Motor neuron (in vitro differentiated cells): ENCODE results near the gene BBS1. TPM values are rescaled to one million over a fixed set of nuclear protein-coding genes. Genes with fewer than 3 reads are reported as not detected.
A peak's percentile ranks its signal among the peaks of the same experiment; 100 is the strongest.
"Not testable (repeated sequence)": the region's sequence is repeated elsewhere in the genome, so short reads cannot be mapped to it uniquely, and the experiment has no call there.

Experiments used
- ATAC-seq, 8 experiments: fragments of 200-7000 bp; cut with Tn5 transposase; replicated peaks in 6 of 8; 2 replicates each; pipeline ENCODE4 v1.8.0; 2021; ENCODE audit warnings: mild to moderate bottlenecking in 8 of 8, moderate library complexity in 8 of 8
- H3K27ac ChIP-seq, 2 donors: fragments of 250-450 bp; sonication (Bioruptor Pico); 2 replicates each; pipeline ENCODE4 v1.9.0; 2021; ENCODE audit warnings: antibody characterized with exemption in 2 of 2, mild to moderate bottlenecking in 2 of 2, moderate library complexity in 1 of 2
- H3K4me1 ChIP-seq, 2 donors: fragments of 250-450 bp; sonication (Bioruptor Pico); replicated peaks in 1 of 2; 2 replicates each; pipeline ENCODE4 v1.6.1; 2021; ENCODE audit warnings: antibody characterized with exemption in 2 of 2, mild to moderate bottlenecking in 2 of 2, moderate library complexity in 1 of 2
- H3K4me3 ChIP-seq, 5 donors: fragments of 250-450 bp; sonication (Bioruptor Pico); 2 replicates each; pipeline ENCODE4 v1.9.0; 2021; ENCODE audit warnings: antibody characterized with exemption in 5 of 5, mild to moderate bottlenecking in 5 of 5, moderate library complexity in 4 of 5
- WGBS, 10 experiments: fragments of 450-650 bp; shearing (Covaris generic); methylation state at CpG; one replicate each; pipeline ENCODE4 v1.0.0; 2022; 5-methylcytosine and 5-hydroxymethylcytosine counted together
- in situ Hi-C, 9 experiments: fragments of 400-800 bp; cut with MboI; loops; one replicate each; pipeline ENCODE4 v1.15.0; 2021; ENCODE audit warnings: low sequenced_read_pairs in 9 of 9, low pct_unique_long_range_greater_than_20kb in 2 of 9; ENCODE audit not compliant: unreplicated experiment in 9 of 9
- total RNA-seq, 8 experiments: library from RNA; unstranded; fragments of 300-600 nt; gene quantifications; 2 replicates each; pipeline versions ENCODE4 v1.2.3 to v1.2.4, GENCODE V29; 2022

Gene BBS1
- total RNA-seq, 8 experiments from 2014 or later = 20.7 to 54.3 (median 27.6) TPM

GRCh38 chr11:66540598-66540997, 30.2 kb downstream of the BBS1 start:
- H3K27ac ChIP-seq, ATAC-seq, in situ Hi-C loops, H3K4me3 ChIP-seq: not testable (repeated sequence)
- peaks cover 9 to 17% of the 10 kb centered on the region in 2 donors for H3K4me1 ChIP-seq
- WGBS, 10 experiments = 90 to 100% (median 96%) methylated on average over 2 to 8 of the region's 8 CpGs; no CpG with 5 or more reads in 4 of the 10 experiments

GRCh38 chr11:66541892-66542291, 31.5 kb downstream of the BBS1 start:
- H3K27ac ChIP-seq = no peak overlapping the region
- in situ Hi-C loops = no loop called here
- WGBS, 10 experiments = 25 to 100% (median 95%) methylated on average over 1 to 4 of the region's 4 CpGs; no CpG with 5 or more reads in 5 of the 10 experiments
- H3K4me3 ChIP-seq = no peak overlapping the region
- no peak for ATAC-seq
- peaks cover 9 to 17% of the 10 kb centered on the region in 2 donors for H3K4me1 ChIP-seq

- no peak for ATAC-seq
- 0 to 100% (median 83%) methylated on average over 1 to 9 of the region's 10 CpGs; no CpG with 5 or more reads in 2 of the 10 experiments for WGBS, 10 experiments
- H3K4me1 ChIP-seq = peaks cover 14 to 17% of the 10 kb centered on the region in 2 donors
- H3K4me3 ChIP-seq = no peak overlapping the region
- in situ Hi-C loops = no loop called here
- no peak overlapping the region for H3K27ac ChIP-seq
These were observed 31.9 kb downstream of the BBS1 start for GRCh38 chr11:66542362-66542761.

GRCh38 chr11:66543263-66544107, 33.0 kb downstream of the BBS1 start:
- WGBS, 10 experiments = 14 to 100% (median 66%) methylated on average over 1 to 7 of the region's 26 CpGs; no CpG with 5 or more reads in 4 of the 10 experiments
- peak in 5 of 8 experiments; percentile 2 to 22 (median 8) for ATAC-seq
- Histone ChIP-seq H3K4me3 (peak overlapping the region in 1 of 5 donors; percentile 2), H3K4me1 (peaks cover 22 to 24% of the 10 kb centered on the region in 2 donors), H3K27ac (no peak overlapping the region)
- in situ Hi-C loops = no loop called here

- Histone ChIP-seq H3K4me3 (peak overlapping the region; percentile 49 to 71 (median 68)), H3K4me1 (peaks cover 23 to 29% of the 10 kb centered on the region in 2 donors)
- ATAC-seq, in situ Hi-C loops, H3K27ac ChIP-seq: not testable (repeated sequence)
- 0 to 82% (median 70%) methylated on average over 1 to 11 of the region's 14 CpGs; no CpG with 5 or more reads in 1 of the 10 experiments for WGBS, 10 experiments
These were observed 34.5 kb downstream of the BBS1 start for GRCh38 chr11:66544952-66545351.

GRCh38 chr11:66545701-66546367, 35.4 kb downstream of the BBS1 start, which contains the start of gene ZDHHC24:
Gene ZDHHC24 (minus strand): TSS chr11:66546048. CDS start chr11:66546003, 45 bp downstream.
- H3K4me3 ChIP-seq = peak within 1 kb of the TSS; percentile 49 to 71 (median 68)
- in situ Hi-C loops = no loop called here
- peak; percentile 93 to 97 (median 94) for ATAC-seq
- H3K27ac ChIP-seq = peak within 1 kb of the TSS; percentile 11 to 68
- H3K4me1 ChIP-seq = peaks cover 23 to 29% of the 10 kb centered on the region in 2 donors
- 0% methylated on average over 4 of the region's 71 CpGs; no CpG with 5 or more reads in 9 of the 10 experiments for WGBS, 10 experiments

GRCh38 chr11:66546368-66546965, 36.0 kb downstream of the BBS1 start, which contains the start of gene ACTN3:
Gene ACTN3 (plus strand): TSS chr11:66546903. CDS start chr11:66546938, 35 bp downstream.
- peak within 1 kb of the TSS; percentile 11 to 68 for H3K27ac ChIP-seq

GRCh38 chr11:66546966-66547661, 36.7 kb downstream of the BBS1 start:
- WGBS, 10 experiments = 10 to 67% (median 30%) methylated on average over 1 to 3 of the region's 18 CpGs; no CpG with 5 or more reads in 6 of the 10 experiments
- Histone ChIP-seq H3K4me1 (peaks cover 23 to 29% of the 10 kb centered on the region in 2 donors), H3K27ac (no peak overlapping the region), H3K4me3 (no peak overlapping the region)
- in situ Hi-C loops = no loop called here
- ATAC-seq = no peak

More at GRCh38 chr11:66546368-66546965, 36.0 kb downstream of the BBS1 start, which contains the start of gene ACTN3:
- ATAC-seq = peak in 3 of 8 experiments; percentile 3 to 7 (median 6)
- in situ Hi-C loops = no loop called here
- peak within 1 kb of the TSS; percentile 49 to 71 (median 68) for H3K4me3 ChIP-seq
- 0 to 7% (median 0%) methylated on average over 1 to 12 of the region's 37 CpGs; no CpG with 5 or more reads in 5 of the 10 experiments for WGBS, 10 experiments
- H3K4me1 ChIP-seq = peaks cover 23 to 29% of the 10 kb centered on the region in 2 donors

- in situ Hi-C loops = no loop called here
- 17 to 51% (median 20%) methylated on average over 1 to 2 of the region's 5 CpGs; no CpG with 5 or more reads in 5 of the 10 experiments for WGBS, 10 experiments
- no peak for ATAC-seq
- H3K4me3 ChIP-seq = no peak overlapping the region
- H3K27ac ChIP-seq = no peak overlapping the region
- H3K4me1 ChIP-seq = peaks cover 23 to 29% of the 10 kb centered on the region in 2 donors
These were observed 37.2 kb downstream of the BBS1 start for GRCh38 chr11:66547662-66548009.

GRCh38 chr11:66548041-66548440, 37.6 kb downstream of the BBS1 start:
- no peak for ATAC-seq
- H3K27ac ChIP-seq = no peak overlapping the region
- peaks cover 23 to 29% of the 10 kb centered on the region in 2 donors for H3K4me1 ChIP-seq
- in situ Hi-C loops = no loop called here
- 60 to 85% methylated on average over 3 to 4 of the region's 11 CpGs; no CpG with 5 or more reads in 8 of the 10 experiments for WGBS, 10 experiments
- no peak overlapping the region for H3K4me3 ChIP-seq

GRCh38 chr11:66548774-66549630, 38.6 kb downstream of the BBS1 start:
- Histone ChIP-seq H3K27ac (no peak overlapping the region), H3K4me1 (peaks cover 23% of the 10 kb centered on the region in 2 donors), H3K4me3 (no peak overlapping the region)
- WGBS, 10 experiments = 20 to 79% (median 46%) methylated on average over 1 to 13 of the region's 16 CpGs; no CpG with 5 or more reads in 2 of the 10 experiments
- no peak for ATAC-seq
- in situ Hi-C loops = no loop called here
